NK-92 (cell line): ENCODE data around the gene CAMTA1.

ENCODE experiments used
- DNase-seq: peaks from one replicate; lab custom pipeline; 2025; ENCODE audit not compliant: unreplicated experiment; lab: John Stamatoyannopoulos, UW

CAMTA1 gene

DNA sequence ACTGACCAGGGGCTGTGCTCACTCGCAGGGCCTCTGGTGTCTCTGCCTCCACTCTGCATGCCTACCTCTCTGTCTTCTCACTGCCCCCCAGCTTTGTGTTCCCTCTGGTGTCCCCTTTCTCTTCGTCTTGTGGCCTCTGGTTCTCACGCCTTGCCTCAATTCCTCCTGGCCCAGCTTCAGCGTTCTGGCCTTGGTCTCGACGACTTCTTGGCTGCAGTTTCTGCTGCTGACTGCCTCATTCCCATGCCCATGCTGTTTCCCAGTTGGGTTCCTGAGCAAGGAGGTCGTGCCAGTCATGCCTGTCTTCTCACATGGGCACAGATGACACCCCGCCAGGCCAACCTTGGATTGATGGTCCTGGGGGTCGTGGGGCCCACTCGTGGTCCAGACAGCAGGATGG, 562.8 kb downstream of the CAMTA1 start:
- no peak for DNase-seq

DNA sequence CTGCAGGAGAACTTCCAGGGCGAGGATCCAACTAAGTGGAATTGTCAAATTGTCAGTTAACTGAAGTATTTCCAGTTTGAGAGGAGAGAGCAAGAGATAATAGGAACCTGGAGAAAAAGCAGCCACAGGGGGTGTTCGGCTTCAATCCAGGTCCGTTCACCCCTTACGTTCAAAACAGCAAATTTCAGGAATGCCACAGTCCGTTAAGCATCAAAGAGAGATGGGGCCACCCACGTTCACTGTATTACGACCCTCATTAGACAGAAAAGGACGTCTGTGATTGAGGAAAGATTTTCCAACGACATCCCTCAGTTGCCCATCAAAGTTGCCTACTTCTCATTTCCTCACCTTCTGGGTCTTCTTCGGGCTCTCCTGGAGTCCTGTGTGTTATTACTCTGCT, 563.3 kb downstream of the CAMTA1 start:
- no peak for DNase-seq

DNA sequence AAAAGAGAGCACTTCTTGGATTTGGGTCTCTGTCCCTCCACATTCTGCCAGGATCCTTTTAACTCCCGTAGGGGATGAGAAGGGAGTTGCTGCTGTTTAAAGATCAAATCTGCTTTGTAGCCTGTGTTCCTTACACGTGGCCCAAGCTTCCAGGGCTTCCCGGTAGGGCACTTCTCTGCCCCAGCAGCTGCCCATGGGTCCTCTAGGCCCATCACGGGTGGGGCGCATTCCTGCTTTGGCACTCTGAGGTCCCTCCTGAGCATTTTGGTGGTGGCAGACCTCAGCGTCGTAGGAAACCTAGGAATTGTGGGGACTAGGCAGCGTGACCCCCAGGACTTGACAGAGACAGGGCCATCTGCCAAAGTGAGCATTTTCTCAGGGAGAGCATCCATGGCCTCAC, 565.5 kb downstream of the CAMTA1 start:
- no peak for DNase-seq

DNA sequence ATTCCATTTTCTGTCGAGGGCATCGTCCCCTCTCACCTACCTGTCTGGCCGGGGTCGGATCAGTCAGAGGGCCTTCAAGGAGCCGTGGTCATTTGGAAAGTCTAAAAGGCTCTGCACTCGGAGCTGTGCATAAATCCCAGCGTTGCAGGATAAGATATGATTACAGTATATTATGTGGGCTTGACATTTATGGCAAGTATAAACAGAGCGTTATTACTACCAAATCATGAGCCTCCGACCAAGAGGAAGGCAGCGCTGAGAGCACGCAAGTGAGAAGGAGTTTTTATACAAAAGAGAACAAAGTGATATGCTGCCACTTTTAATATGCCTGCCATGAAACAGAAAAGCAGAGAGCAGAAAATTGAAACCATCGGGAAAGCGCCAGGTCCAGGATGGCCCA, 566.4 kb downstream of the CAMTA1 start:
- no peak for DNase-seq

DNA sequence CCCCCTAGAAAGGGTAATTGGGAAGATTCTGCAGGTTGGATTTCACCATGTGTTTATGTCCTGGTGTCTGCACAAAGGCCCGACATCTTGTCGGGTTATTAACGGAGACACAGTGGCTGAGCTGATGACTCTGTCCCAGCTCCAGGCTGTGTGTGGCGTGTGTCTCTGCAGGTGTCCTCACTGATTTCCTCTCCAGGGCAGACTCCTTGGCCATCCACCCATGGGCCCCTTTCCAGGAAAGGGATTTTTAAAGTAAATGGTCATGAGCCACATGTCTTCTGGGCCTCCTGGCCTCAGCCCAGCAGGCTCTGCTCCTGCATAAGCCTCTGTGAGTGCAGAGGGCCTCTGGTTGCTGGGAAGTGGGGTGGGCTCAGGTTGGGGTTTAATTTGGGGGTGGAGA, 567.1 kb downstream of the CAMTA1 start:
- no peak for DNase-seq

DNA sequence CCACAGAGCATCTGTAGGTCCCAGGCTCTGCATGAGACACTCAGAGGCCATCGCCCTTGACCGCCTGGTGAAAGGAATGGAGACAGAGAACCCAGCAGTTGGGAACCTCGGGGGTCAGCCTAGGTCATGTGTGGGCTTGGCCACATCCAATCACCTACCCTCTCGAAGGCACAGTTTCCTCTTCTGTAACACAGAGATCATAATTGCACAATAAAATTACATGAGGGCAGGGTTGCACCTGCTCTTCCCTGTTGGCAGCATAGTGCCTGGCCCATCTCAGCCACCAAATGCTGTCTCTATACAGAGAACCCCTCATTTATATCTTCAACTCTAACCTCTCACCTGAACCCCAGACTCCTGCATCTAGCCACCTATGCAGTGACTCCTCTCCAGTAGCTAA, 567.7 kb downstream of the CAMTA1 start:
- DNase-seq = no peak

DNA sequence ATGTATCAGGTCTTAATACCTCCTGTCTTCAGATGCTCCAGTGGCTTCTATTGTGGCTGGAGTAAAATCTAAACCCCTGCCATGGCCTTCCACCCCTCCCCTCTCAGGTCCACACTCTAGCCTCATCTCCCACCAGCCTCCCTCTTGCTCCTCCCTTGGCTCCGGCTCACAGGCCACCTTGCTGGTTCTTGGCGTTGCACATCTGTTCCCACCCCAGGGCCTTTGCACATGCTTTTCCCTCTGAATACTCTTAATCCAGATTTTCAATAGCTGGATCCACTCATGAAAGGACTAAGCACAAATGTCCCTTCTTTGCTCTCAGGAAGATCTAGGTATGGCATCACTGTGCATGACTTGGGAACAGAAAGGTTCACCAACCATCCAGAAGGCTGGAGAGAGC, 570.4 kb downstream of the CAMTA1 start:
- DNase-seq = no peak

DNA sequence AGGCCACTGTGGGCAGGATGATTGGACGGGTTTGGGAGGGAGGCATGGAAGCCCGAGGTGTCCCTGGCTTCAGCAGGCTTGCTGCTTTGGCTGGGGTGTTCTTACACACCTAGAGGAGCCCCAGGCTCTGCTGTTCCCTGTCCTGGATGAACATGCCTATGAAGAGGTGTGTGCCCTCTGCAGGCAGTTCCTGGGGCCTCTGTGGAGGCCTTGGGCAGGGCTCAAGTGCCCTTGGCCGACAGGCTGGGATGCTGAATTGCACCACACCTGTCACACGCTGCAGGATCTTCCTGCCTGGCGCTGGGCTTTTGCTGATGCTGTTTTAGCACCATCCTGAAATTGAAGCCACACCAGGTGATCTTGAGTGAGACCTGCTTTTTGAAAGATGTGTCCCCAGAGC, 570.8 kb downstream of the CAMTA1 start:
- no peak for DNase-seq

DNA sequence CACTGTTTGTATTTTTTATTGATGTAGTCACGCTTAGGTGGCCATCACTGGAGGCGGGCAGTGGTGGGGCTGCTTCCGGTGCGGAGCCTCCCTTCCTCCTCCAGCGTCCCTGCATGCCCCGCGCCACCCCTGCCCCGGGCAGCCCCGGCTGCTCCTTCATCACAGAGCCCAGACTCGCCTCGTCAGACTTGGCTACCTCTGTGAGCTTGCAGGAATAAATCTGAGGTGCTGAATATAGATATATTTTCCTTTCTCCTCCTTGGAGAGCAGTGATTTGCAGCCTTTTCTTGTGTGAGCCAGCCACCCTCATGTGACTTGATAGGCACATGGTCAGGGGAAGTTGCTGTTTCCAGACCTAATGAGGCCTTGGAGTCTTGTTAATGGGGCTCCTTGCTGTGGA, 573.2 kb downstream of the CAMTA1 start:
- no peak for DNase-seq

DNA sequence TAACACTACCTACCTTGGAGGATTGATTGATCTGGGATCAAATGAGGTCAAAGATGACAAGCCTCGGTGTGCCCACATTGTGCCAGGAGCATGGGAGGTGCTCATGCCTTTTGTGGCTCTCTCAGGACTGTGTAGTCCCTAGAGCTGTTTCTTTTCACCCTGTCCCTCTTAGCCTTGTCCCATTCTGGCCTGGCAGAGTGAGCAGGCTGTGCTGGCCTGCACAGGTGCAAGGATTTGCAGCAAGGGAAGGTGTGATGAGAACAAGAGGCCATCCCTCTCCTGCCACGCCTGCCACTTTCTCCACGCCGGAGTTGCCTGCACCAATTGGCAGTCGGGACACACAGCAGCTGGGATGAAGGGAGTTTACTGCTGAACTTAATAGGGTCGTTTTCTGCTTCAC, 575.3 kb downstream of the CAMTA1 start:
- no peak for DNase-seq

DNA sequence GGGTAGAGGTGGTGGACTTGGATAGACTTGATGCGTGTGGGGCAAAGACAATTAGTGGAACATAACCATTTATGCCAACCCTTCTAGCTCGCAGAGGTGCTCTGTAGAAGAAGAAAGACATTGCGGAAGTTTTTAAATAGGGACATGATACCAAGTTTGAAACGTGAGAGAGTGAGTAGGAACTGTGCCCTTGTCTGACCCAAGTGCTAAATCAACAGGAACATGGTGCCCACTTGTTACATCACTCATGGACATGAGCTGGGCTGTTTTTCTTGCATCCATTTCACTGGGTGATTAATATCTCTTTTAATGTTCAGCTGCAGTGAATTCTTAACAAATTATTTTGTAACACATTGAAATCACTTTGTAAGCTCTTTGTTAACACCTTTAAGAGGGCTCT, 577.7 kb downstream of the CAMTA1 start:
- no peak for DNase-seq

DNA sequence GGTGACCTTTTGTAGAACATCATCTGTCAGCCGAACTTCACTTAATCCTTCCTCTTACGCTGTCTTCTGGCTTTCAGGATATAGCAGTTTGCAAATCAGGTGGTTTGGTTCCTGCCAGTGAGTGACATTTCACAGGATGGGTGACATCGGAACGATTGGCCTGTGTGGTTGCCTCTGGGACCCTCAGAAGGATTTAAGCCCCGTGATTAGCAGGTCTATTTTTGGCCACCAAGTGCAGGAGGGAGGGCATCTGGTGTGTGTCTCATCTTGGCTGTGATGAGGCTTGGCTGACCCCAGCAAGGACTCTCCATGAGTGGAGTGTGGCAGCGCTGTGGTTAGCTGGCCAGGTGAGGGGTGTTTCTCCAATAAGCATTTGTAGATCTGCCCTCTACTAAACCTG, 578.2 kb downstream of the CAMTA1 start:
- no peak for DNase-seq

DNA sequence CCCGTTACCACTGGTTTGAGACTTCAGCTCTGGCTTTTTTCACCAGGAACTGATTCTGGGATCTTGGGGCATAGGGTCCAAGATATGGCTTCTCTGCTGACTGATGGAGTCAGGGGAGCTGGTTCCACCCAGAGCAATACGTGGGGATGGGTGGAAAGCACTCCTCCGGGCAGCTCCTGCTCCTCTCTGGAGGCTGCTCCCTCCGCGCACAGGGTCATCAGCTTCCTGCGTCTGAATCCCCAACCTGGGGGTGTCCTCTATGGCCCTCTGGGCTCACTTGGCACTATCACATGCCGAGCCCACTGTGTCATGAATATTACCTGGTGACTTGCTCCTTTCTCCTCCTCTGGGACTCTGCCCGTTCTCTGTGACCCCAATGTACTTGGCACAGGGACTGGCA, 580.5 kb downstream of the CAMTA1 start:
- DNase-seq = no peak

DNA sequence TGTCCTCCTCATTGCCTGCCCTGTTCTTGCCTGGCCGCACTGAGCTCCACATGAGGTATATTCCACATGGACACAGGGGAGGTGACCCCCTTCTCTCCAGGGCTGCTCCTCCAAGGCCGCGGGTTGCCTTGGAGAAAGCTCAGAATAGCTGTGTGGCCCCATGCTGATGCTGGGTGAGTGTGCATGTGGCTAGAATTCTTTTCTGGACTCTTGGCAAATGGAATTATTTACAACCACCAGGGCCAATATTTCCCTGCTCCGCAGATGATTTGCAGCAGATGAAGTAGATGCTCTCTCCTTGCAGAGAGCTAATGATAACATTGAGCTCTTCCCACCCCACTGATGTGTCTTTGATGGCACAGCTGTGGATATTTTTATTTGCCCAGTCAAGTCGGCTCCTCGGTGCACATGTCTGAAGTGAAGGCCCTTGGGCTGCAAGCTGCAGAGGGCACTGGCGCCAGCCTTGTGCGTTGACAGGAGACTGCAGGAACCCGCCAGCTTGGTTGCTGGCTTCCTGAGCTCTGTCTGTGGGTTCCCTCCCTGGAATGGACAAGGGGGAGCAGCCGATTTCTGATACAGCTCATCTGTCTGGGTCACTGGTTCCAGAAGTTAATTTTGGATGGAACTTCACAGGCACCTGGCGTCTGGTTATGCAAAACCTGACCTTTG, 581.2 kb downstream of the CAMTA1 start:
- DNase-seq = no peak

DNA sequence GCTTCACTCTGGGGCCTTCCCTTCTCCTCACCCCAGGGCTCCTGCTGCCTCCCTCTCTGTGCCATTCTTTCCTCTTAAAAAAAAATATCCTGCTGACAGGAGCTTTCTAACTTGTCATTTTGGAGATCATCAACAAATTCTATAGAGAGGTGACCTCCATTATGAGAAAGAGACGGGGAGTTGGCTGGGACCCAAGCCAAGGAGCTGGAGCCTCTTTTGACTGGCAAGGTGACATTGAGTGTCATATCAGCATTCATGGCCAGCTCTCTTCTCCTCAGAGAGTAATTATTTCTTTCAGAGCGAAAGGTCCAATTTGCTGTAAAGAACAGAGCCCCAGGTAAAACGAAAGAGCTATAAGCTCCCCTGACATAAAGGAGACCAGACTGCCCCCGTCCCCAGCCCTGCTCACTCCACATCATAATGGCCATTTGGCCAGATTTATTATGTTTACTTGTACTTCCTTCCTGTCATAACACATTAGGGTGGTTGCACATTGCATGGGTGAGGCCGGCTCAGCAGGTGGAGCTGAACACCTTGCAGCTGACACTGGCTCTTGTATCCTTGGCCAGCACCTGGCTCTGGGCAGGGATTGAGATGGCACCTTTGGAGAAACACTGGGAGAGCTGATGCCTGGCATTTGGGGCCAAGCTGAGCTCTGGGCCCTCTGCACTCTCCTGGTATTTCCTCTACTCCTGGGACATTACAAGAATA, 581.9 kb downstream of the CAMTA1 start:
- no peak for DNase-seq

DNA sequence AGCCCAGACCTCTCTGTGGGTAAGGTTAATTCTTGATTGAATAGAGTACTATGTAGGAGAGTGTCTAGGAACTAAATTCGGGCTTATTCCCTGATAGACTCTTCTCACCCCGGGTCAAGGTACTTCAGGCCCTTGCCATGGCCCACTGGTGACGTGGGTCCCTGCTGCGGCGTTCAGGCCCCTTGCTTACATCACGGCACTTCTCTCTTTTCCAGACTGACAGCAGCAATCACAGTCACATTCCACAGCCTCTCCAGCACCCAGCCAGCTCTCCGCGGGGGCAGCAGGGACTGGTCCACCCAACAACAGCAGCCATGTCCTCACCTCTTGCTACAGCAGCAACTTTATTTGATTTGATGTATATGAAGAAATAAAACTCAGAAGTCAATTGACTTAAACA, 584.6 kb downstream of the CAMTA1 start:
- DNase-seq = no peak

DNA sequence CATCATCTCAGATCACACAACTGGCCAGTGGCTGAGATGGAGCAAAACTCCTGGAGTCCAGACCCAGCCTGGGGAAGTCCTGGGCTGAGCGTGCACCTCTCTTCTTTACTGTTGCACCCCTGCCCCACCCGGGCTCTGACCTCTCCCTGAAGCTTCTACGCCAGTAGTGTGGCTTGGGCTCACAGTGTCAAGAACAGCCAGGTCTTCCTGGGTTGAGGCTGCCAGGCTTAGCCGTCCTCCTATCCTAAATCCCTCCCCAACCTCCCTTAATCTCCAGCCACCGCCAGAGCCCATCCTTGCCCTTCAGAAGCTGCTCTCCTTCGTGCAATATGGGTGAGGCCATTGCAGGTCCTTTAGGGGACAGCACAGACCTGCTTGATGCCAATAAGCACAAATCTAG, 586.7 kb downstream of the CAMTA1 start:
- DNase-seq = no peak

DNA sequence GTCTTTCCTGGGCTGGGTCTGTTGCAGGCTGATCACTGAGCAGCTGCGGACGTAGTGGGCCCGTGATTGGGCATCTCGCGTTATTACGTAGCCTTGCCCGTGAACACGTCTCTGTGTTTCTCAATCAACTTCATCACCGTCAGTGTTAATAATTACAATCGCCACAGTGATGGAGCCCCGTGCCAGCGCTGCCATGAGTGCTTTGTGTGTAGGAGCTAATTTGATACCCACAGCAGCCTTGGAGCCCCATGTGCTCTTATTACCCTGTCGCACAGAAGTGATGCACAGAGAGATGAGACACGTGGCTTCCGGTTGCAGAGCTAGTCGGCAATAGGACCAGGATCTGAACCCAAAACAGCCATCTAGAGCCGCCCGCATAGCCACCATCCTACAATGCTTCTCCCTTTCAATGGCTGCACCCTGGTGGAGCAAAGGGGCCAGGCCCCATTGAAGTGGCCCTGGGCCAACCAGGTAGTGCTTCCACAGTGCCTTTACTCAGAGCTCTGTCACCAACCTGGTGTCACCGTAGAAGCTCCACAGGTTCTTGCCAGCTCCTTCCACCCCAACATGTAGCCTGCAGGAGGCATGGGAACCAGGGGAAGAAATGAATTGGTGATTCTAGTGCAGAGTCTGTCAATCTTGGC, 587.3 kb downstream of the CAMTA1 start:
- no peak for DNase-seq

DNA sequence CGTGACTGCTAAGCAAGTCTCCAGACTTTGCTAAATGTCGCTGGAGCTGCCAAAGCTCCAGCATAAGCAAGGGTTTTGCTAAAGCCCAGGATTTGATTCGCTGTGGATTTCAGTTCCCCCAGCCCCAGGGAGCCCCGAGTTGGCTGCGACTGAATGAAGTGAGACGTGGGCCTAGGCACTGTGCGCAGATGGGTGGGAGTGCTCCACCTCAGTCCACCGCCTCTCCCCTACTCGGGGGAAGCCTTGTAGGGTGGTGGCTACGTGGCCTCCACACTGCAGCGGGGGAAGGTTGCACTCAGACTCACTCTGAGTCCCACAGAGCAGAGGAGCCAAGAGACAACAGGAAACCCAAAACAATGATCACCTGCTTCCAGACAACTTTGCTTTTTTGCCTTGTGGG, 588.0 kb downstream of the CAMTA1 start:
- DNase-seq = no peak

DNA sequence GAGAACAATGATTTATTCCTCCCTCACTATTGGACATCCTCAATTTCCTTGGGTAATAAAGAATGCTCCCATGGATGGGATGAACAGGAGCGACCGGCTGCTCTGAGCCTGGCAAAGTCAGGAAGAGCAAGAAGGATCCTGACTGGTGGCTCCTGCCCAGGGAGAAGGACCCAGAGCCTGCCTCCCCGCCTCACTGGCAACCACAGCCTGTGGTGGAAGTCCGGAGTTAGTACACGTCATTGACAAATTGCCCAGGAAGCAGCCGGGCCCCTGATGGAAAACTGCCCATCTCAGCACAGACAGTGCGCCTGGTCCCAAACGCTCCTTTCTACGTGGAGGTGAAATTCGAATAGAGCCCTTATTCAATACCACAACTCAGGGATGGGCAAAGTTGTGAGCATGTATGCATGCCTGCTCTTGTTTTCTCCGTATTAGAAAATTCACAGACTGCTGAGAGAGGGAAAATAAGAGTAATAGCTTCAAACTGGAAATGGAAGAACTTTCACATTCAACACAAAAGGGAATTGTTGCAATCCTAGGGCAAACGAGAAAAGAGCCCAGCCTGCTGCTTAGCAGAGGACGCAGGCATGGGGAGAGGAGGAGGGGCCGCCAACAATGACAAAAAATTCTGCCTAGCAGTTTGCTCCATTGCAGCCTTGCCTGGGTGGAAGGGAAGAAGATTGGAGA, 588.8 kb downstream of the CAMTA1 start:
- no peak for DNase-seq

DNA sequence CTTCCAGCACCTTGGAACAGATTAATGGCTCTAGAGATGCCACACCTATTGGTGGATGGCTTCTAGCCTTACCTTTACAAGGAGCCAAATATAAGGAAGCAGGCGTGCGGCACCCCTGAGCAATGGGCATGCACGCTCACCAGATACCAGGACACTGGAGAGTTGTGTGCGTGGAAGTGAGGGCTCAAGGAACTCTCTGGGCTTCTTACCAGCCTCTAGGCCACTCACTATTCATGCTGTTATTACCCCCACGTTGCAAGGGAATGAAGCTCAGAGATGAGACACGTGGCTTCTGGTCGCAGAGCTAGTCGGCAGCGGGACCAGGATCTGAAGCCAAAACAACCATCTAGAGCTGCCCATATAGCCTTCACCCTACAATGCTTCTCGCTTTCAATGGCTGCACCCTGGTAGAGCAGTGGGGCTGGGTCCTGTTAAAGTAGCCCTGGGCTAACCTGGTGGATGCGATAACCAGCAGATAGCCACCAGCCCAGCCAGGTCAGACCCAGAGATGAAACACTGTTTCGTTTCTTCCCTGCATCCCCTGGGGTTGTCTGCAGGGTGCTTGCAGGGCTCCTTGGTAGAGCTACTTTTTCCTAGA, 589.4 kb downstream of the CAMTA1 start:
- DNase-seq = no peak

DNA sequence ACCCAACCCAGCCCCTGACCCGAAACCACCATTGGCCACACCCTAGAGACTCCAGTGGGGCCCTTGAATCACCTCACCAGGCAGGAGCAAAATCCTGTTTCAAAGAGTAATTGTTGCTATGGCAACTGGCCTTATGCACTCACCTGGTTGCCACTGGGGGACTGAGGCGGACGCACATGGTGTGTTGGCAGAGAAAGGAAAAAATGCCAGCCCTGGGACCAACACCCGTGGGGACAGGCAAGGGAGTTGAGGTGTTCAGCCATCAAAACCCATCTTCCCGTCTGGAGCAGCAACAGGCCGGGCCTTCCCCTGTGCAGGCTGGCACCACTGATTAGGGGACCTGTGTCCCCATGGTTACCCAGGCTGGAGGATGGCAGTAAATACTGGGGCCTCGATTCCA, 590.1 kb downstream of the CAMTA1 start:
- DNase-seq = no peak
